ENCODE data around the gene LSM14A.
"Not testable (repeated sequence)": the region's sequence is repeated elsewhere in the genome, so short reads cannot be mapped to it uniquely, and the experiment has no call there.

The LSM14A gene

DNA sequence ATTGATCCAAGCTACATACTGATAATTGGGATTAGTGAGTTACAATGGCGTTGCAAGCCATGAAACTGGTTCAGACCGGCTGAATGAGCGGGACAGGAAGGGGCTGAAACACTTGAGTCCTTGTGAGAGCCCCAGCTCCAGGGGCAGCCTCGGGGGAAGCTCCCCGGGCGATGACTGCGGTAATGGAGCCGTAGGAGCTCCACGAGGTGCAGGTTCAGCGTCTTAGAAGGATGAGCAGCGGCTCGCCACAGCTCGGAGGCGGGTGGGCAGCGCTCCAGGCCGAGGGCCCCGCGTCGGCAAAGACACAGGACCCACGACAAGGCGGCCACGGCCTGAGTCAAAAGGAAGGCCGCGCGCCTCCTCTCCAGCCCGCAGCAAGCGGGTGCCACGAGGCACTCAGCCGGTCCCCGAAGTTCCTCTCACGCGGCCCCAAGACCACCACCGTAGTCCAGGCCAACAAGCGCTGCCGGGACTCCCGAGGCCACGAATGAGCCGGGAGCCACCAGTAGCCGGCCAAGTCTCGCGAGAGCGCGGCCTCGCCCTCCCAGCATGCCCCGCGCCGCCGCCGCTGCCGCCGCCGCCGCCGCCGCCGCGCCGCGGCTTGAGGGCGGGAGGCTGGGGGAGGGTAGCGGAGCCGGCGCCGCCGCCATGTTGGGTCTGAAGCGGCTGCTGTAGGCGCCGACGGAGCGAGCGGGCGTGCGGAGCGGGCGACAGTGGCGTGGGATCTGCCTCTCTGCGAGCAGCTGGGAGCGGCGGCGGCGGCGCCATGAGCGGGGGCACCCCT, at the start of gene LSM14A:
Gene LSM14A (plus strand): TSS at position 628 of the 784 bp plus-strand sequence. CDS start 139 bp downstream, at position 767.
- peak; percentile 68 for DNase-seq

DNA sequence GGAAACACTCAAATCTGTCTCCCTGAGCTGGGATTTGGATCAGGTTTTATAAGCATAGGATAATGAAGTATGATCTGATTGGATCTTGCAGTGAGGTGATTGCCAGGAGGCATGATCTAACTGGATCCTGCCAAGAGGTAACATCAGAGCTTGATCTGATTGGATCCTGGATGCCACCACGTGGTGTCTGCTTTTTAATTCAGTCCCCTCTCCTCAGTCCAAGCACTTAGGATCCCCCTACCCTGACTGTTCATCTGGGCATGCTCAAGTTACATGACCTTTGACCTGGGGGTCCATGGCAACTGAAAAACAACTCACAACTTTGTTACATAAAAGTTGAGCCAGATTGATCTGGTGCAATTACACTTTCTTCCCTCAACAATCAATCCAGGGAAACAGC, 47.5 kb upstream of the LSM14A start:
- DNase-seq, result no peak

DNA sequence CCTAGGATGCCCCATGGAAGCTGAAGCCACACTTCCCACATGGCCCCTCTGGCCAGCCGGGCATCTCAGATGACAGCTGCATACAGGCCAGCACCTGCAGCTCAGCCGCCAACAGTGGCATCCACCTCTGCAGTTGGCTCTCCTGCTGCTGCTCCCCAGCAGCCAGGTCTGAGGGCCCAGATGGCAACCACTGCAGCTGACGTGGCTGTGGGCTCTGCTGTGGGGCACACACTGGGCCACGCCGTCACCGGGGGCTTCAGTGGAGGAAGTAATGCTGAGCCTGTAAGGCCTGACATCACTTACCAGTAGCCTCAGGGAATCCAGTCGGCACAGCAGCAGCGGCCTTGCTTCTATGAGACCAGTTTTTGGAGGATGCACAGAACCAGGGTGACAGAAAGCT, 45.3 kb upstream of the LSM14A start:
- DNase-seq, result no peak

DNA sequence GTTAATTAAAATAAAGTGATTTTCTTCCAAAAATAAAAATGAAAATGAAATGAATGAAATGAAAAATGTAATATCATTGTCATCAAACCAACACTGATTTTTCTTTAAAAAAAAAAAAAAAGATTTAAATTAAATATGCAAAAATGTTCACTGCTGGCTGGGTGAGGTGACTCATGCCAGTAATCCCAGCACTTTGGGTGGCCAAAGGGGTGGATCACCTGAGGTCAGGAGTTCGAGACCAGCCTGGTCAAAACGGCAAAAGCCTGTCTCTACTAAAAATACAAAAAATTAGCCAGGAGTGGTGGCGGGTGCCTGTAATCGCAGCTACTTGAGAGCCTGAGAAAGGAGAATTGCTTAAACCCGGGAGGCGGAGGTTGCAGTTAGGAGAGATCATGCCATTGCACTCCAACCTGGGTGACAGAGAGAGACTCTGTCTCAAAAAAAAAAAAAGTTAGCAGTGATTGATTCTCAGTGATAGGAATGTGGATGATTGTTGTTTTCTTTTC, 44.6 kb upstream of the LSM14A start:
- no peak for DNase-seq

DNA sequence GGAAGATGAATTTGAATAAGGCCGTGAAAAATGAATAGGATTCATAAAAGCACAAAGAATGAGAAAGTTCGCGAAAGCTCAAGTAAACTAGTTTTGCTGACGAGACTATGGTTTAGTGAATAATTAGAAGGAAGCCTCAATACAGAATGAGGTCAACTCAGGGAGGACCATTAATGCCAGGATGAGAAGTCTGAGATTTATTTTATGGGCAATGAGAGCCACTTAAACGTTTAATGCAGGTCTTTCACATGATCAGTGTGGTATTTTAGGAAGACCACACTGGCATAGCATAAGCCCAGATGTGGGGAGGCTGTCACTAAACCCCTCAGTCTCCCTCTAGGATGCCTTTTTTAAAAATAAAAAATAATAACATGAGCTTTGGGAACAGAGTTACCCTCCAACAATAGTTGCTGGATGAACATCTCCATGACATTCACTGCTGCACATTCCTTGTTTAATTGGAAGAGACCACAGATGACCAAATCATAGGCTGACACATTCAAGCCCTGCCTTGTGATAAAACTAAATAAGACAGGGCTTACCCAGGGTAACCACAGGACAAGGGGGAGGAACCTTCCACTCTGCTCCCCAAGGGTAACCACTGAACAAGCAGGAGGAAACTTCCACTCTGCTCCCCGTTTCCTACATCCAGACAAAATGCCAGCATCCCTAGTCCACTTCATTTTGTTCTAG, 43.6 kb upstream of the LSM14A start:
- DNase-seq, result no peak

DNA sequence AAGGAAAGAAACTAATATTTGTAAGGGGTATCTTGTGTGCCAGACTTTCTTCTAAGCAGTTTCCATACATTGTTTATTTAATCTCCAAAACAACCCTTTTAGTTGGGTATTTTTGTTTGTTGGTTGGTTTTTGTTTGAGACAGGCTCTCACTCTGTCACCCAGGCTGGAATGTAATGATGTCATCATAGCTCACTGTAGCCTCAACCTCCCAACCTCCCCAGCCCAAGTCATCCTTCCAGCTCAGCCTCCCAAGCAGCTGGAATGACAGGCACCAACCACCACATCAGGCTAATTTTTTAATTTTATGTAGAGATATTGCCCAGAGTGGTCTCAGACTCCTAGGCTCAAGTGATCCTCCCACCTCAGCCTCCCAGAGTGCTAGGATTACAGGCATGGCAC, 41.2 kb upstream of the LSM14A start:
- DNase-seq, result no peak

DNA sequence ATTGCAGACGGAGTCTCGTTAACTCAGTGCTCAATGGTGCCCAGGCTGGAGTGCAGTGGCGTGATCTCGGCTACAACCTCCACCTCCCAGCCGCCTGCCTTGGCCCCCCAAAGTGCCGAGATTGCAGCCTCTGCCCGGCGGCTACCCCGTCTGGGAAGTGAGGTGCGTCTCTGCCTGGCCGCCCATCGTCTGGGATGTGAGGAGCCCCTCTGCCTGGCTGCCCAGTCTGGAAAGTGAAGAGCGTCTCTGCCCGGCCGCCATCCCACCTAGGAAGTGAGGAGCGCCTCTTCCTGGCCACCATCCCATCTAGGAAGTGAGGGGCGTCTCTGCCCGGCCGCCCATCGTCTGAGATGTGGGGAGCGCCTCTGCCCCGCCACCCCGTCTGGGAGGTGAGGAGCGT, 40.2 kb upstream of the LSM14A start:
- DNase-seq, result not testable (repeated sequence)

DNA sequence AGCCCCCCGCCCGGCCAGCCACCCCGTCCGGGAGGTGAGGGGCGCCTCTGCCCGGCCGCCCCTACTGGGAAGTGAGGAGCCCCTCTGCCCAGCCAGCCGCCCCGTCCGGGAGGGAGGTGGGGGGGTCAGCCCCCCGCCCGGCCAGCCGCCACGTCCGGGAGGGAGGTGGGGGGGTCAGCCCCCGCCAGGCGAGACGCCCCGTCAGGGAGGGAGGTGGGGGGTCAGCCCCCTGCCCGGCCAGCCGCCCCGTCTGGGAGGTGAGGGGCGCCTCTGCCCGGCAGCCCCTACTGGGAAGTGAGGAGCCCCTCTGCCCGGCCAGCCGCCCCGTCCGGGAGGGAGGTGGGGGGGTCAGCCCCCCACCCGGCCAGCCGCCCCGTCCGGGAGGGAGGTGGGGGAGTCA, 39.6 kb upstream of the LSM14A start:
- DNase-seq, result not testable (repeated sequence)

DNA sequence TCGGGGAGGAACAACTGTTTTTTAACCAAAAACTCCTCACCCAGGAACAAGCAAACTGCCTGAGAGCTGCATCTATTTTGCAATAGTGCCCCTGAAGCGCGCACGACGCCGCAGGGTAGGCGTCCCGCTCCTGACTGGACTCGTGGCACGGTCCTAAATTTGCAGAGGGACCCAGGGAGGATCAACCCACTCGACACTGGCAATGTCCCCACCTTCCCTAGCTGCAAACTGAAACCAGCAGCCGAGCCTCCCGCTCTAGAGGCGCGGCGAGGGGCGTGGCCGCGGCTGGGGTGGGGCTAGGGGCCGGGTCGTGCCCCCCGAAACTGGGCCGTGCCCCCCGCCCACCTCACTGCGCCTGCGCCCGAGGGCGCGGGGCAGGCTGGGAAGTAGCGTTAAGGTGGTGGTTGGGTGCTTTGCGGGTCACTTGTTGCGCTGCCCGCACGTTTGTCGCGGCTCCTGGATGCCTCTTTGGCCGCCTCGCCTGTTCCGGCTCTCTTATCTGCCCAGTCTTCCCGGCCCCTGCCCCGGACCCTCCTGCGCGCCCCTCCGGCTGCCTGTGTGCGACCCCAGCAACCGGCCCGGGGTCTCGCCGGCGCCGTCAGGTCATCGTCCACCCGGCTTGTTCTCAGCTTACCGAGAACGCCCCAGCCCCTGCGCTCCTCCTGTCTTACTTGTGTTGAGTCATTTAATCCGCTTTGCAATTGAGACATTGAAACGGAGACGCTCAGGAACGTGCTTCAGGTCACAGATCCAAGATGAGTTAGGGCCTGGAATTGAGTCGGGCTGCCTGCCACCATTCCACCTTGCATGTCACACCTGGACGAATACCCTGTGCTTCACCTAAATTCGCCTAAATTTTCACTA, 37.9 kb upstream of the LSM14A start:
- DNase-seq, result peak; percentile 73

DNA sequence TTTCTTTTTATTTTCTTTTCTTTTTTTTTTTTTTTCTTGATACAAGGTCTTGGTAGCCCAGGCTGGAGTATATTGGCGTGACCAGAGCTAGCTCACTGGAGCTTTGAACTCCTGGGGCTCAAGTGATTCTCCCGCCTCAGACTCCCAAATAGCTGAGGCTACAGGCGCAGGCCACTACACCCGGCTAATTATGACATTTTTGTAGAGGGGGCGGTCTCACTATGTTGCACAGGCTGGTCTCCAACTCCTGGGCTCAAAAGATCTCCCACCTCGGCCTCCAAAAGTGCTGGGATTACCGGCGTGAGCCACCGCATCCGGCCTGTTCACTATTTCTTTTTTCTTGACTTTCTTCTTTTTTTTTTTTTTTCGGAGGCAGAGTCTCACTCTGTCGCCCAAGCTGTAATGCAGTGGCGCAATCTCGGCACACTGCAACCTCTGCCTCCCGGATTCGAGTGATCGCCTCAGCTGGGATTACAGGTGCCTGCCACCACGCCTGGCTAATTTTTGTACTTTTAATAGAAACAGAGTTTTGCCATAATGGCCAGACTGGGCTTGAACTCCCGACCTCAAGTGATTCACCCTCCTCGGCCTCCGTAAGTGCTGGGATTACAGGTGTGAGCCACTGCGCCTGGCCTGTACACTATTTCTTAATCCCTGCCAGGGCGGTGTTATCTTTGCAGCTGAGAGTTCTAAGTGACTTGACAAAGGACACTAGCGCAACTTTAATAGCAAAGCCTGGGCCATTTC, 37.1 kb upstream of the LSM14A start:
- no peak for DNase-seq

DNA sequence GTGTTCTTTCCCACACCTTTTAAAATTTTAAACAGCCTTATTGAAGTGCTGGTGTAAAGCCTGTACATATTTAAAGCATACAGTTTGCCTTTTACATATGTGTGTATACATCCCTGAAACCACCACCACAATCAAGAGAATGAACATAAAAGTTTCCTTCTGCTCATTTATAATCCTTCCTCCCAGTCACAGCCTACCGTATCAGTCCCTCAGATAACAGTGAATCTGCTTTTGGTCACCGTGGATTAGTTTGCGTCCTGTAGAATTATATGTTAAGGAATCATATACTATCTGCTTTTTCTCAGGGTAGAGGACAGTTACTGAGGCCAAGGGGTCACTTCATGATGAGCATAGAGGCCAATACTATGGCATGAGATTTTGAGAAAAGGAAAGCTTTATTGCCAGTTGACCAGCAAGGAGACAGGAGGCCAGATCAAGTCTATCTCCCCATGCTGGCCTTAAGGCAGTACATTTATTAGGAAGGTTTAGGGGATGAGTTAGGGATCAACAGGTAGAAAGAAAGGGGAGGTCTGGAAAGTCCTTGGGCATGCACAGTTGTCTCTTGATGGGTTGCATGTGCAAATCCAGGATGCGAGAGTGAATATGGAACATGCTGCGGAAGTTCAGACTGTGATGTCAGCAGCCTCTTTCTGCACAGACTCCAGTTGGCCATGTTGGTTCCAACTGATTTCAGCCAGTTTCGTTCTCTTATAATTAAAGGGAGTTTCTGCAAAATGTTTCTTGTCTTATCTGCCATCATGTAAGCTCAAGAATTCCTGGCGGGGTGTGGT, 36.3 kb upstream of the LSM14A start:
- DNase-seq, result no peak

DNA sequence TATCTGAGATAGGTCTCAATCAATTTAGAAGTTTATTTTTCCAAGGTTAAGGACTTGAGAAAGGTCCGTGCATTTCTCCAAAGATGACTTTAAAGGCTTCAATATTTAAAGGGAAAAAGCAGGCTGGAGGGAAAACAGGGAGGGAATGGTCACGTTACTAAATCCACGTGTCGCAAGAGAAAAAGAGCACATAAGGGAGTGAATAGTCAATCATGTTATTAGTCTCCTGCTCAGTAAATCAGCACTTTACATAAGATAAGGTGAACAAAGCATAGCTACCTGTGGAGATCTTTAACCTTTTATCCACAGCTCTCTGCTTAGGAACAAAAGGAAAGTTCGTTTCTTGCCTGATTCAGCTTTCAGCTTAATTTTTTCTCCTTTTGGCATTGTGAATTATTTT, 31.3 kb upstream of the LSM14A start:
- no peak for DNase-seq

DNA sequence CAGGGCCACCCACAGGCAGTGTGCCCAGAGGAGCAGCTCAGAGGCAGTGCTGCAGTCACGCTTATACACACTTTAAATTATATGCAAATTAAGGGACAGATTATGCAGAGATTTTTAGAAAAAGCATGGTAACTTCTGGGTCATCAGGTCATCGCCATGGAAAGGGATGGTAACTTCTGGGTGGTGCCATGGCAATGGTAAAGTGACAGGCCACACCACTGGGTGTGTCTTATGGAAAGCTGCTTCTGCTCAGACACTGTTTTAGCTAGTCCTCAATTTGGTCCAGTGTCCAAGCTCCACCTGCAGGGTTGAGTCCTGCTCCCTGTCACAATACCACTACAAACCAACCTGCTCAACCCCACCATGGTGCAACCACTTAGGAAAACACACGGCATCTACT, 29.9 kb upstream of the LSM14A start:
- DNase-seq, result no peak

DNA sequence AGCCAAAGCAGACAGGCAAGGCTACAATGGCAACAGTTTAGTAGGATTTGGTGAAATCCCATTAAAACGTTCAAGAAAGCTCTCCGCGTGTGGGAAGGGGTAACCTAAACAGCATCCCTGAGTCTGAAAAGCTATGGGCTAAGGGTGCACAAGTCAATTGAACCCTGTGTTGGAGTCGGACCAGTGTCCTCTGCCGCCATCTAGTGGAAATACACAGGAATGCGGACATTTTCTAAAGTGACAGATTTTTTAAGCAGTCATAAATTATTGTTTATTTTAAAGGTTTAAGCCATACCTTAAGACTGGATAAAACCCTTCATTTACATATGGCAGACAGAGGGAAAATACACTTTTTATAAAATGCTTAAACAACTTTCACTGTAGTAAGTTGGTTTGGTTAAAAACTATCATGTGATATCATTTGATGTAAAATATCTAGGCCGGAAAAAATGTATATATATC, 26.5 kb upstream of the LSM14A start:
- peak; percentile 64 for DNase-seq

DNA sequence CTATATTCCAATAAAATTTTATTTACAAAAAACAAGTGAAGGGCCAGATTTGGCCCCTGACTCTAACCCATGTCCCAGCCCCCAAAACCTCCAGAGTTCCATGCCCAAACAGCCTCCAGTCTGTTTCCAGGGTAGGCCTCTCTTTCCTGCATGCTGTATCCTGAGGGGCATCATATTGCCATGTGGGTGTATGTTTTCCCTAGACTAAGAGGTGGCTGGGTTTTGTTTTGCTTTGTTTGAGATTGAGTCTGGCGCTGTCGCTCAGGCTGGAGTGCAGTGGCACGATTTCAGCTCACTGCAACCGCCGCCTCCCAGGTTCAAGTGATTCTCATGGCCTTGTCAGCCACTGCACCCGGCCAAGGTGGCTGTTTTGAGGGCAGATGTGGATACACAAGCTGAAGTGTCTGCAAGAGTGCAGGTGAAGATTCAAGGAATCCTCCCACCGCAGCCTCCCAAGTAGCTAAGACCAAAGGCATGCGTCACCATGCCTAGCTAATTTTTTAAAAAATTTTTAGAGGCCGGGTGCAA, 23.6 kb upstream of the LSM14A start:
- DNase-seq, result no peak

DNA sequence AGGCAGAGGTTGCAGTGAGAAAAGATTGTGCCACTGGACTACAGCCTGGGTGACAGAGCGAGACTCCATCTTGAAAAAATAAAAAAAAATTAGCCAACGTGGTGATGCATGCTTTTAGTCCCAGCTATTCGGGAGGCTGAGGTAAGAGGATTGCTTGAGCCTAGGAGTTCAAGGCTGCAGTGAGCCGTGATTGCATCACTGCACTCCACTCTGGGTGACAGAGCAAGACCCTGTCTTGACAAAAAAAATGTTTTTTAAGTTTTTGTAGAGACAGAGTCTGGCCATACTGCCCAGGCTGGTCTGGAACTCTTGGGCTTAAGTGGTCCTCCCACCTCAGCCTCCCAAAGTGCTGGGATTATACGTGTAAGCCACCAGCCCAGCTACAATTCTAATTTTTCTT, 22.4 kb upstream of the LSM14A start:
- no peak for DNase-seq

DNA sequence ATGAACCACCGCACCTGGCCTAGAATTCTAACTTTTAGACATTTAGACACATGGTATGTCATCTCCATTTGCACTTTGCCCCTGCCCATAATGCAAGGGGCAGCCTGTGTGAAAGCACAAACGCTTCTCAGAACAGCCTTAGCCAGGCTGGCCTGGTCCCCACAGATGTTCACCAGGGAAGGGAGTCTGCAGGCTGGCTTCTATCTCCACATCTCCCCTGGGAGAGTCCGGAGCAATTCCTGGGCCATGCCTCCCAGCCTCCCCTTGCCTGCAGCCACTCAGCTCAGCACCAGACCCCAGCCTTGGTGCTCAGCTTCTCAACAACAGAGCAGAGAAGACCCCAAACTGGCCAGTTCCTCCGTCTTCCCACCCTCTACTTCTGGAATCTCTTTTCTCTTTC, 21.7 kb upstream of the LSM14A start:
- no peak for DNase-seq

DNA sequence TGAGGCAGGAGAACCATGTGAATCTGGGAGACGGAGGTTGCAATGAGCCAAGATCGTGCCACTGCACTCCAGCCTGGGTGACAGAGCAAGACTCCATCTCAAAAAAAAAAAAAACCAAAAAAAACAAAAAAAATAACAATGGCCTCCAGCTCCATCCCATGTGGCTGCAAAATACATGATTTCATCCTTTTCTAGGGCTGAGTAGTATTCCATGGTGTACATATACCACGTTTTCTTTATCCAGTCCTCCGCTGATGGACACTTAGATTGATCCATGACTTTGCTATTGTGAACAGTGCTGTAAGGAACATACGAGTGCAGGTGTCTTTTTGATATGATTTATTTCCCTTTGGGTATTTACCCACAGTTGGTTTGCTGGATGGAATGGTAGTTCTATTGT, 20.9 kb upstream of the LSM14A start:
- no peak for DNase-seq

DNA sequence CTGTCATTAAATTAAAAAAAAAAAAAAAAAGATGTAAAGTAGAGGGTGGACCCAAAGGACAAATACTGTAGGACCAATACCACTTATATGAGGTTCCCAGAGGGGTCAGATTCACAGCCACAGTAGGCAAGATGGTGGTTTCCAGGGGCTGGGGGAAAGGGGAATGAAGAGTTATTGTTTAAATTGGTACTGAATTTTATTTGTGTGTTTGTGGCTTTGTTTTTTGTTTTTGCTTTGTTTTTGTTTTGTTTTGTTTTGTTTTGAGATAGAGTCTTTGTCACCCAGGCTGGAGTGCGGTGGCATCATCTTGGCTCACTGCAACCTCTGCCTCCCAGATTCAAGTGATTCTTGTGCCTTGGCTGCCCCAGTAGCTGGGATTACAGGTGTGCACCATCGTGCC, 17.9 kb upstream of the LSM14A start:
- no peak for DNase-seq

DNA sequence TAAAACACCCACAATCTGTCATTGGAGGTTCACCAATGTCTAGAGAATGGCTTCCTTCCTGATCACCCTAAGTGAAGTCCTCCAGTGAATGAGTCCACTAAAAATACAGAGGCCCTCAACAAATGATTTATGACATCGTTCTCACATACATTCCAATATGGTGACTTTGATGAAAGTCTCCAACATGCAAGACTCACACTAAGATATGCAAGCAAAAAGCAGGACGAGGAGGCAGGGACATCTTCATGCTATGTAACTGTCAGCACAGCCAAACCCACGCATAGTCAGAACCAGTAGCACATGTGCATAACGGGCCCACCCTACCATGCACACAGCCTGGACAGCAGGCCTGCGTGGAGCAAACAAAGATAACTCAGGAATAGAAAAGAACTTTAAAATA, 16.6 kb upstream of the LSM14A start:
- no peak for DNase-seq

DNA sequence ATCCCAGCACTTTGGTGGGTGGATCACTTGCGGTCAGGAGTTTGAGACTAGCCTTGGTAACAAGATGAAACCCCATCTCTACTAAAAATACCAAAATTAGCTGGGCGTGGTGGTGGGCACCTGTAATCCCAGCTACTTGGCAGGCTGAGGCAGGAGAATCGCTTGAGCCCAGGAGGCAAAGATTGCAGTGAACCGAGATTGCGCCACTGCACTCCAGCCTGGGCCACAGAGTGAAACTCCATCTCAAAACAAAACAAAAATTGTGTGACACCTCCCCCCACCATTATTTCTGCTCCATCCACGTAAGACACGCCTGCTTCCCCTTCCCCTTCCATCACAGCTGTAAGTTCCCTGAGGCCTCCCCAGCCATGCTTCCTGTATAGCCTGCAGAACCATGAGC, 13.3 kb upstream of the LSM14A start:
- not testable (repeated sequence) for DNase-seq

All from NCI-H1694 treated with DMSO at 0.1 percent for 48 hours (cell line).